ENCODE measurements around the gene ACTR3.

ACTR3 gene

GRCh38 chr2:113888641-113889470, 1.0 kb upstream of the ACTR3 start:
- Mint-ChIP-seq H3K27ac (peak overlapping the region; percentile 99), H3K4me3 (peak overlapping the region; percentile 90), H3K36me3 (ENCODE audit: low read depth) (peaks cover 46% of the 10 kb centered on the region), H3K27me3 (no peaks in the 10 kb centered on the region), H3K9me3 (no peaks in the 10 kb centered on the region), H3K4me1 (peaks cover 68% of the 10 kb centered on the region)
- no peak for ATAC-seq
- no peak for DNase-seq

DNA sequence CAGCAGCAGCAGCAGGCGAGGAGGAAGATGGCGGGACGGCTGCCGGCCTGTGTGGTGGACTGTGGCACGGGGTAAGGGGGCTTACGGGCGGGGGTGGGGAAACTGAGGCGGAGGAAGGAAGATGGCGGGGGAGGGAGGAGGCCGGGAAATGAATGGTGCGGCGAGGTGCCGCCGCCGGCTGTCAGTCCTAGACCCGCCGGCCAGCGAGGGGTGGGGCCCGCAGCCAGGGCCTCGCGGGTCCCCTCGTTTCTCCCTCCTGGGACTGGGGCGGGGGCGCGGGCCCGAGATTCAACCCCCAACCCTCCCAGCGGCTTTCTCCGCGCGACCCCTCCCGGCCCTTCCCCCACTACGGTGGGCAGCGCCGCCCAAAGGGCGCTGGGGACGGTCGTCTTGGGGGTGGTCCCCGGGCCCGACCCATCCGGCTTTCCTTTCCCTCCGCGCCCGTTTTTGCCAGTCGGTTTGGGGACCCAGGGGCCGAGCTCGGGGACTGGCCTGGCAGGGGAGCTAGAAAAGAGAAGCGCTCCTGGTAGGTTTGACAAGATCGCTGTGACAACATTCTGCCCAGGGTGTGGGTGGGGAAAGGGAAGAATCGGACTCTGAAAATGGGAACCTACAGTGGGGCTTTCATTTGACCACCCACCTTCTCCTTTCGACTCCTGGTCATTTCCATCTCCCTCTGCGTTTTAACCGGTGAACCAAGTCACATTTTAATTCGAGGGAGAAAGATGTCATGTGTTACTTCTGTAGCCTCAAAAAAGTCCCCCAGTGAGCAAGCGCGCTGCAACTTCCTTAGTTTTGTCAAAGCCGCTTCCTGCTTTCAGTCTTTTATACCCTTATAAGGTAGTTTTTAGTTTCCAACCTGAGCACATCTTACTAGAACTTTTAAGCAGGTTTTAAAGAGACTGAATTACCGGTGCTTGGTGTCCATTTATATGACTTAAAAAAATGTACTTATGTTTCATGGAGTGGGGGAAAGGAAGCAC, 655 bp downstream of the ACTR3 start:
- Mint-ChIP-seq H3K4me3 (peak overlapping the region; percentile 90), H3K4me1 (peaks cover 75% of the 10 kb centered on the region), H3K9me3 (no peaks in the 10 kb centered on the region), H3K36me3 (ENCODE audit: low read depth) (peaks cover 53% of the 10 kb centered on the region), H3K27ac (peak overlapping the region; percentile 99), H3K27me3 (no peaks in the 10 kb centered on the region)
- peak; percentile 30 for ATAC-seq
- peak; percentile 70 for DNase-seq

DNA sequence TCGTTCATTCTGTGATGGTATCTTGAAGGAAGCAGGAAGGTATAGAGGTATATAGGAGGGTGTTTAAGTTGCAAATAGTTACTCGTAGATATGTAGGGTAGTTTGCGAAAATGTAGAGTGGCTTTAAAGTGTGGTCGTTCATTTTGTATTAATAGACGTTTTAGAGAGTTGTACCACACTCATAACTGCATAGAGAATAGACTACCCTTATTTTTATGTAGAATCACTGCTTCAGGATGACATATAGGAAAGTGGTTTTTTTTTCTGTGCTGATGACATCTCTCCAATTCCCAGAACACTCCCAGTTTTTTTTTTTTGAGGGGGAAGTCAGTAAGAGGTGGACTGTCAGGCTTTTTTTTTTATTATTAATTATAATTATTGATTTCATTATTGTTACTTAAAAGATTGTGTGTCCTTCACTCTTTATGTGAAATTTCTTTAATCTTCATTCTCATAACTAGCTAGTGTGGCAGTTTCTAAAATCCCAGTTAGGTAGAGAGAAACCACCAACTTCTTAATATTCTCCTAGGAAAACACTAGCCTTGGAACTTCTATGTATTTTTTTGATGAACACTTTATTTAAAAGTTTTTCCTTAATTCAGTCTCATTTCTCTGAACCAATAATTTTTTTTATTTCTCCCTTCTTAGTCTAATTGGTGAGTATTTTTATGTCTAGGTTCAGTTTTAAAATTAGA, 1.5 kb downstream of the ACTR3 start:
- H3K27me3 Mint-ChIP-seq: no peaks in the 10 kb centered on the region
- DNase-seq (no peak), ATAC-seq (no peak)
- H3K4me1 Mint-ChIP-seq: peaks cover 75% of the 10 kb centered on the region
- peak overlapping the region; percentile 99 for H3K27ac Mint-ChIP-seq
- peak overlapping the region; percentile 90 for H3K4me3 Mint-ChIP-seq
- no peaks in the 10 kb centered on the region for H3K9me3 Mint-ChIP-seq
- peaks cover 57% of the 10 kb centered on the region for H3K36me3 Mint-ChIP-seq (ENCODE audit: low read depth)

DNA sequence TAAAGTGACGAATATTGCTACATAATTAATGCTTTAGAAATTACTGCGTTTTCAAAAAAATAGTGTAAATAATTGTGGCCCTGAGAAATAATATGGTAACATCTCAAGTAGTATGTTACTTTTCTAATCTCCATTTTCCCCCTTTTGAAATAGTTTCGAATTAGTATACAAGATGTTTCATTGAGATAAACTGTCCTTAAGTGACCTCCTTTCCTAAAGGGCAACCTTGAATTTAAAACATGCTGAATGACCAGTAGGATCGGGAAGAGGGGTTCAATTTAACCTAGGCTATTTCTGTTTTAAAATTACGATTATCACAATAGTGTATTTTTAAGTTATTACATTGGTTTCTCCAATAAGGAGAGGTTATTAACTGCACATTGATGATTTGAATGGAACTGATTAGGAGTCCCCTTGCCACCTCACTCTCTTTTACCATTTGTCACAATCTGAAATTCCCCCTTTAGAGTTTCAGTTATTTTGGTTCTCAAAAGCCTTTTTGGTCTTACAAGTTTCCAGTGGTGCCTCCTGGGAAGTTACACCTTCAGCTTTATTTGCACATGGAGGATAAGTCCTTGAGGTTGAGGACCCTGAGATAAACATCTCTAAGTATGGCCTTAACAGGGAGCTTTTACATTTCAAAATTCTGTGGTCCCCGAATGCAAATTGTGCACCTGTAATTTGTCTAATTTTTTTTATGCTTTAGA, 2.3 kb downstream of the ACTR3 start:
- Mint-ChIP-seq H3K4me1 (peaks cover 75% of the 10 kb centered on the region), H3K36me3 (ENCODE audit: low read depth) (peaks cover 60% of the 10 kb centered on the region), H3K9me3 (no peaks in the 10 kb centered on the region), H3K27me3 (no peaks in the 10 kb centered on the region), H3K4me3 (peak overlapping the region; percentile 90), H3K27ac (peak overlapping the region; percentile 99)
- ATAC-seq (no peak), DNase-seq (no peak)

- H3K4me1 Mint-ChIP-seq: peaks cover 74% of the 10 kb centered on the region
- no peak for DNase-seq
- H3K27me3 Mint-ChIP-seq: no peaks in the 10 kb centered on the region
- no peaks in the 10 kb centered on the region for H3K9me3 Mint-ChIP-seq
- peak overlapping the region; percentile 99 for H3K27ac Mint-ChIP-seq
- ATAC-seq: no peak
- peak overlapping the region; percentile 90 for H3K4me3 Mint-ChIP-seq
- peaks cover 52% of the 10 kb centered on the region for H3K36me3 Mint-ChIP-seq (ENCODE audit: low read depth)
Observed at GRCh38 chr2:113894156-113894743, 4.4 kb downstream of the ACTR3 start.

- DNase-seq (no peak), ATAC-seq (no peak)
- Mint-ChIP-seq H3K36me3 (ENCODE audit: low read depth) (peaks cover 56% of the 10 kb centered on the region), H3K4me3 (peak overlapping the region; percentile 90), H3K27ac (peak overlapping the region; percentile 67), H3K9me3 (no peaks in the 10 kb centered on the region), H3K4me1 (peaks cover 85% of the 10 kb centered on the region), H3K27me3 (no peaks in the 10 kb centered on the region)
Observed at GRCh38 chr2:113895301-113895700, 5.4 kb downstream of the ACTR3 start.

DNA sequence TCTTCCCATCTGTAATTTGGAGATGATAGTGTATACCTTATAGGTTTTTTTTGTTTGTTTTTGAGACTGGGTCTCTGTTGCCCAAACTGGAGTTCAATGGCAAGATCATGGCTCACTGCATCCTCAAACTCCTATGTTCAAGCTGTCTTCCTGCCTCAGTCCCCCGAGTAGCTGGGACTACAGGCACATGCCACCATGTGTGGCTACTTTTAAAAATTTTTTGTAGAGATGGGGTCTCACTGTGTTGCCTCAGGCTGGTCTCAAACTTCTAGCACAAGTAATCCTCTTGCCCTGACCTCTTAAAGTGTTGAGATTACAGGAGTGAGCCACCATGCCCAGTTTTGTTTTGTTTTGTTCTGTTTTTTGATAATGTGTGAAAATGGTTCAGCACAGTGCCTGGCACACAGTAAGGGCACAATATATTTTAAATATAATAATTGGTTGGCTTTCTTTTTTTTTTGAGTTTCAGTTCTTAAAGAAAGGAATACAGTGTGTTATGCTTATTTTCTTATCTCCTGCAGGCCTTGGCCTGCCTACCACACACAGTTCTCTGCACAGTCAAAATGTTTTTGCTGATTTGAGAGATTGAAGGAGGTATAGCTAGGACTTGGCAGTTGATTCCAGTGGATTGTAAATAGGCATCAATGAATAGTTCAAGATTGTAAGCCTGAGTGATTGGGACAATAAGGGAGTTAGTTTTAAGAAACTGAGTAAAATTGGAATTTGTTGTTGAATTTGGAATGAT, 6.1 kb downstream of the ACTR3 start:
- Mint-ChIP-seq H3K27me3 (no peaks in the 10 kb centered on the region), H3K4me1 (peaks cover 92% of the 10 kb centered on the region), H3K27ac (peak overlapping the region; percentile 67), H3K9me3 (no peaks in the 10 kb centered on the region), H3K36me3 (ENCODE audit: low read depth) (peaks cover 55% of the 10 kb centered on the region), H3K4me3 (peak overlapping the region; percentile 90)
- DNase-seq (no peak), ATAC-seq (no peak)

- ATAC-seq (no peak), DNase-seq (no peak)
- H3K4me3 Mint-ChIP-seq: peak overlapping the region; percentile 90
- peaks cover 49% of the 10 kb centered on the region for H3K36me3 Mint-ChIP-seq (ENCODE audit: low read depth)
- peak overlapping the region; percentile 67 for H3K27ac Mint-ChIP-seq
- no peaks in the 10 kb centered on the region for H3K9me3 Mint-ChIP-seq
- H3K27me3 Mint-ChIP-seq: no peaks in the 10 kb centered on the region
- H3K4me1 Mint-ChIP-seq: peaks cover 99% of the 10 kb centered on the region
Observed at GRCh38 chr2:113896791-113897190, 6.9 kb downstream of the ACTR3 start.

- no peak for ATAC-seq
- H3K9me3 Mint-ChIP-seq: no peaks in the 10 kb centered on the region
- DNase-seq: no peak
- peaks cover 39% of the 10 kb centered on the region for H3K36me3 Mint-ChIP-seq (ENCODE audit: low read depth)
- peak overlapping the region; percentile 28 for H3K27ac Mint-ChIP-seq
- peak overlapping the region; percentile 40 for H3K4me3 Mint-ChIP-seq
- H3K27me3 Mint-ChIP-seq: no peaks in the 10 kb centered on the region
- H3K4me1 Mint-ChIP-seq: peaks cover 99% of the 10 kb centered on the region
Observed at GRCh38 chr2:113898081-113898480, 8.2 kb downstream of the ACTR3 start.

DNA sequence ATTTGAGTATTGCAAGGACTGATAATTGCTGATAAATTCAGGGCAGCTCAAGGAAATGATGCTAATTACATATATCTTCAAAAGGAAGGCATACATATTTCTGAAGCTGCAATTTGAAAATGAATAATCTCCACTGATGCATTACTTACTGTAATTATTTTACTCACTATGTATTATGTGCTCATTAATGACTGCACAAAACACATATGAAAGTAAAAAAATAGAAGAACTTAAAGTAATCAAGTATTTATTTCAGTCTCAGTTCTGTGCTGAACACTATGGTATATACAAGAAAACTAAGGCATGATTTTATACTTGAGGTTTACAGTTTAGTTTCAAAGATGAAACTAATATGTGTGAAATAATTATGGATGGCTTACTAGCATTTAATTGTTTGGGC, 9.3 kb downstream of the ACTR3 start:
- DNase-seq (no peak), ATAC-seq (no peak)
- H3K27me3 Mint-ChIP-seq: no peaks in the 10 kb centered on the region
- H3K9me3 Mint-ChIP-seq: no peaks in the 10 kb centered on the region
- H3K27ac Mint-ChIP-seq: no peak overlapping the region
- H3K36me3 Mint-ChIP-seq (ENCODE audit: low read depth): peaks cover 35% of the 10 kb centered on the region
- H3K4me3 Mint-ChIP-seq: peak overlapping the region; percentile 4
- peaks cover 99% of the 10 kb centered on the region for H3K4me1 Mint-ChIP-seq

- no peak overlapping the region for H3K27ac Mint-ChIP-seq
- no peaks in the 10 kb centered on the region for H3K27me3 Mint-ChIP-seq
- H3K9me3 Mint-ChIP-seq: no peaks in the 10 kb centered on the region
- ATAC-seq (no peak), DNase-seq (no peak)
- H3K4me1 Mint-ChIP-seq: peaks cover 98% of the 10 kb centered on the region
- H3K4me3 Mint-ChIP-seq: no peak overlapping the region
- H3K36me3 Mint-ChIP-seq (ENCODE audit: low read depth): peaks cover 37% of the 10 kb centered on the region
Observed at GRCh38 chr2:113901943-113902342, 12.1 kb downstream of the ACTR3 start.

GRCh38 chr2:113905886-113906285, 16.0 kb downstream of the ACTR3 start:
- Mint-ChIP-seq H3K9me3 (no peaks in the 10 kb centered on the region), H3K36me3 (ENCODE audit: low read depth) (peaks cover 27% of the 10 kb centered on the region), H3K27ac (peak overlapping the region; percentile 45), H3K4me3 (no peak overlapping the region), H3K4me1 (peaks cover 94% of the 10 kb centered on the region), H3K27me3 (no peaks in the 10 kb centered on the region)
- ATAC-seq (no peak), DNase-seq (no peak)

GRCh38 chr2:113906647-113907046, 16.8 kb downstream of the ACTR3 start:
- no peak for DNase-seq
- Mint-ChIP-seq H3K4me3 (no peak overlapping the region), H3K36me3 (ENCODE audit: low read depth) (peaks cover 28% of the 10 kb centered on the region), H3K4me1 (peaks cover 93% of the 10 kb centered on the region), H3K27ac (peak overlapping the region; percentile 1), H3K9me3 (no peaks in the 10 kb centered on the region), H3K27me3 (no peaks in the 10 kb centered on the region)
- no peak for ATAC-seq

Data from activated naive CD8-positive, alpha-beta T cell treated with anti-CD3 and anti-CD28 coated beads, Interleukin-2, amount 50 U/mL, for 24 hours (primary cell).